ENCODE data around the gene PKP4. TPM values are rescaled to one million over a fixed set of nuclear protein-coding genes. Genes with fewer than 3 reads are reported as not detected.

The PKP4 gene
- total RNA-seq, 2 experiments from 2014 or later: 33.7 to 38.7 TPM

- TF ChIP-seq, protein P1, sequence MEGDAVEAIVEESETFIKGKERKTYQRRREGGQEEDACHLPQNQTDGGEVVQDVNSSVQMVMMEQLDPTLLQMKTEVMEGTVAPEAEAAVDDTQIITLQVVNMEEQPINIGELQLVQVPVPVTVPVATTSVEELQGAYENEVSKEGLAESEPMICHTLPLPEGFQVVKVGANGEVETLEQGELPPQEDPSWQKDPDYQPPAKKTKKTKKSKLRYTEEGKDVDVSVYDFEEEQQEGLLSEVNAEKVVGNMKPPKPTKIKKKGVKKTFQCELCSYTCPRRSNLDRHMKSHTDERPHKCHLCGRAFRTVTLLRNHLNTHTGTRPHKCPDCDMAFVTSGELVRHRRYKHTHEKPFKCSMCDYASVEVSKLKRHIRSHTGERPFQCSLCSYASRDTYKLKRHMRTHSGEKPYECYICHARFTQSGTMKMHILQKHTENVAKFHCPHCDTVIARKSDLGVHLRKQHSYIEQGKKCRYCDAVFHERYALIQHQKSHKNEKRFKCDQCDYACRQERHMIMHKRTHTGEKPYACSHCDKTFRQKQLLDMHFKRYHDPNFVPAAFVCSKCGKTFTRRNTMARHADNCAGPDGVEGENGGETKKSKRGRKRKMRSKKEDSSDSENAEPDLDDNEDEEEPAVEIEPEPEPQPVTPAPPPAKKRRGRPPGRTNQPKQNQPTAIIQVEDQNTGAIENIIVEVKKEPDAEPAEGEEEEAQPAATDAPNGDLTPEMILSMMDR (IDR thresholded peaks at IDR 0.05): no peak
- no peaks in the 10 kb centered on the region for H3K9me3 Mint-ChIP-seq
- ATAC-seq (no peak), DNase-seq (no peak)
- H3K36me3 Mint-ChIP-seq (ENCODE audit: low read depth): peaks cover 3% of the 10 kb centered on the region
- H3K4me3 Mint-ChIP-seq: no peak overlapping the region
- intact Hi-C loops (cut with micrococcal nuclease): no loop called here
- H3K4me1 Mint-ChIP-seq (ENCODE audit: low read depth): no peaks in the 10 kb centered on the region
- CTCF ChIA-PET: no interaction called here
- no peaks in the 10 kb centered on the region for H3K27me3 Mint-ChIP-seq
- POLR2A ChIA-PET: no interaction called here
- H3K27ac Mint-ChIP-seq: no peak overlapping the region
These were observed 204.5 kb downstream of the PKP4 start for GRCh38 chr2:158661231-158661630.

GRCh38 chr2:158662421-158662820 lies 205.7 kb downstream of the PKP4 start:
- H3K27ac Mint-ChIP-seq: no peak overlapping the region
- H3K9me3 Mint-ChIP-seq: no peaks in the 10 kb centered on the region
- no peak overlapping the region for H3K4me3 Mint-ChIP-seq
- peaks cover 7% of the 10 kb centered on the region for H3K36me3 Mint-ChIP-seq (ENCODE audit: low read depth)
- ATAC-seq (no peak), DNase-seq (no peak)
- H3K27me3 Mint-ChIP-seq: no peaks in the 10 kb centered on the region
- ChIA-PET POLR2A (no interaction called here), CTCF (no interaction called here)
- intact Hi-C loops (cut with micrococcal nuclease): no loop called here
- no peaks in the 10 kb centered on the region for H3K4me1 Mint-ChIP-seq (ENCODE audit: low read depth)
- TF ChIP-seq, protein P1 (IDR thresholded peaks at IDR 0.05): no peak

DNA sequence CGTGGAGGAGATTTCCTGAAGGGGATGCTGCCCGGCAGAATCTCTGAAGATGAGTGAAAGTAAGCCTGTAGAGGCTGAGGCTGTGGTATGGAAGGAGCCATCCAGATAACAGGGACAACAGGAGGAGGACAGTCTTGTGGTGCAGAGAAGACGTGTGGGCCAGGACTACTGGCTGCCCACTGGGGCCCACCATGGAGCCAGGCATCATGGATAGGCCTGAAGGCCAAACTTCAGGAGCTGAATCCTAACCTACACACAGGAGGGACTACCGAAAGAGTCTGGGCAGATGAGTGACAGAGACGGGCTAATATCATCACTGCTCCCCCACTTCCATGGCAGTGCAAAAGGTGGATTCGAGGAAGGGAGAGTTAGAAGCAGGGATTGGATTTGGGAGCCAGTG lies 207.0 kb downstream of the PKP4 start:
- Mint-ChIP-seq H3K9me3 (no peaks in the 10 kb centered on the region), H3K36me3 (ENCODE audit: low read depth) (peaks cover 13% of the 10 kb centered on the region), H3K27ac (no peak overlapping the region), H3K27me3 (no peaks in the 10 kb centered on the region), H3K4me3 (no peak overlapping the region), H3K4me1 (ENCODE audit: low read depth) (no peaks in the 10 kb centered on the region)
- no peak for DNase-seq
- ATAC-seq: no peak
- intact Hi-C loops (cut with micrococcal nuclease): no loop called here
- POLR2A ChIA-PET: no interaction called here
- TF ChIP-seq, protein P1 (IDR thresholded peaks at IDR 0.05): no peak
- CTCF ChIA-PET: no interaction called here

DNA sequence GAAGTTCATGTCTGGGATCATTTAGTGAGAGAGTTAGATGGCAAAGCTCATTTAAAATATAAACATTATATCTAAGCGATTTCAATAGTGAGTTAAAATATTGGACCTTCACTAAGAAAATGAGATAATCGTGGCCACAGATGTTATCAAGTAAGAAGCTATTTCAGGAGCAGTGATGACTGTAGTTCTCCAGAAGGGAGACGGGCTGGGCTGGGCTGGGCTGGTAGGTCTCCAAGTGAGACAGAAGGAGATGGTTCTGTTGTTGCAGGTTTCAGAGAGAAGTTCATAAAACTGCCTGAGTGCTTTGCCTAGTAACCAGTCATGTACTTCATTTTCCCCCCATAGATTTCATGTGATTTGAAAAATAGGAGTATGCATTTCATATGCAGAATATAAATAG lies 208.2 kb downstream of the PKP4 start:
- intact Hi-C loops (cut with micrococcal nuclease): no loop called here
- CTCF ChIA-PET: no interaction called here

DNA sequence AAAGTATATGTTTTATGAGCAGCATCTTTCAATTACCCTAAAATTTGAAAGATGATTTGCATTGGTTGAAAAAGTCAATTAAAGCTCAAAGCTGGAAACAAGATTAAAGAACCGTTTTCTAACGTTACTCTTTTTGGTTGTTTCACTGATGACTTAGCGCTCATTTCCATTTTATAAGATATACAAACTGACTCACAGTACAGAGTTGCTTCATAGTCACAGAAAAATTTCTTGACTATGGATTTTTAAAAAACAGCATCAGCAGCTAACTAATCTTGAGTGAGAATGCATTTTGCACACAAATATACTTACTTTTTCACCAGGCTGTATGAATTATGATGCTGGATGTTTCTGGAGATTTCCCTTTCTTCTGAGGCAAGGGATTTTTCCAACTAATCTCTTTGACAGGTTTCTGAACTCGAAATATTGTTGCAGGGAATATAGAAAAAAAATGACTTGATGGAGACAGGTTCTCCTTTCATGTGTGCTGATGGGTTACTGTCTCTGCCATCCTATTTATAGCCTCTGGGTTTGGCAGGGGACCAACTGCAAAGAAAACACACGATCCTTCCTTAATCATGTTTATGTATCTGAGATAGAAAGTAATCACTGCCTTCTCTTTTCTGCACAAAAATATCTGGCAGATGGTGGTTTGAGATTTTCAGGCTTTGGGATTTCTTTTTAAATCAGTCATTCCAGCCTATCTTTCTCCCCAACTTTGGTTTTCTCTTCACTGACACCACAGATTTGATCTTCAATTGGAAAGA lies 209.0 kb downstream of the PKP4 start:
- CTCF ChIA-PET: interaction anchor here (1.2 kb wide), 1 partner anchor 15 kb away, joined by 3 read pairs; no protein-coding TSS in a partner anchor
- ATAC-seq: no peak
- Mint-ChIP-seq H3K27ac (no peak overlapping the region), H3K27me3 (no peaks in the 10 kb centered on the region), H3K4me3 (no peak overlapping the region), H3K4me1 (ENCODE audit: low read depth) (no peaks in the 10 kb centered on the region), H3K36me3 (ENCODE audit: low read depth) (peaks cover 15% of the 10 kb centered on the region), H3K9me3 (no peaks in the 10 kb centered on the region)
- no peak for DNase-seq
- POLR2A ChIA-PET: no interaction called here
- TF ChIP-seq, protein P1 (IDR thresholded peaks at IDR 0.05): no peak
- intact Hi-C loops (cut with micrococcal nuclease): no loop called here

More for the DNA sequence above, 208.2 kb downstream of the PKP4 start:
- no peaks in the 10 kb centered on the region for H3K27me3 Mint-ChIP-seq
- no peak overlapping the region for H3K27ac Mint-ChIP-seq
- H3K4me3 Mint-ChIP-seq: no peak overlapping the region
- ATAC-seq: no peak
- H3K9me3 Mint-ChIP-seq: no peaks in the 10 kb centered on the region
- H3K36me3 Mint-ChIP-seq (ENCODE audit: low read depth): peaks cover 15% of the 10 kb centered on the region
- DNase-seq: no peak
- no peaks in the 10 kb centered on the region for H3K4me1 Mint-ChIP-seq (ENCODE audit: low read depth)
- POLR2A ChIA-PET: no interaction called here
- TF ChIP-seq, protein P1 (IDR thresholded peaks at IDR 0.05): no peak

All from activated CD8-positive, alpha-beta T cell treated with anti-CD3 and anti-CD28 coated beads for 36 hours (primary cell).